ENCODE data around the gene MEX3C. TPM values are rescaled to one million over a fixed set of nuclear protein-coding genes. Genes with fewer than 3 reads are reported as not detected.

The MEX3C gene
- total and polyA plus RNA-seq, 2 of the 4 experiments (the other 2 are of a cell fraction): 26.0 to 50.9 TPM

DNA sequence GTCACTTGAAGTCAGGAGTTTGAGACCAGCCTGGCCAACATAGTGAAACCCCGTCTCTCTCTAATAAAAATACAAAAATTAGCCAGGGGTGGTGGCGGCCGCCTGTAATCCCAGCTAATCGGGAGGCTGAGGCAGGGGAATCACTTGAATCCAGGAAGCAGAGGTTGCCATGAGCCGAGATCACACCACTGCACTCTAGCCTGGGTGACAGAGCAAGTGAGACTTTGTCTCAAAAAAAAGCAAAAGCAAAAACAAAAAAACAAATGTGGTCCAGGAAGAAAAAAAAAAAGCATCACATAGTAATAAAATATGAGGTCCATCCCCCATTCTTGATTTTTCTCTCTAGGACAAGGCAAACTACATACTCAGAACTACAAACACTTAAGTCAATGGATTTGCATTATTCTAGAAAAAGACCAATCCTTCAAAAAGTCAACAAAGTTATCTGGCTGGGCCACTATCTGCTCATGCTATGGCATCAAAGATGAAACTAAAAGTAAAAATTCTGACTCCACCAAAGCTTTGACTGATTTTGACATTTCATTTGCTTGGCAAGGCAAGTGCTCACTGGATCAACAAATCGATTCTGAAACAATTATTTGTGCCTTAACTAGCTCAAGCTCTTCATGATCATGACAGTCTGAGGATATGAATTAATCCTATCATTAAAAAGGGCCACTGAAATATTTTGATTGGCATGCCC lies 28.4 kb downstream of the MEX3C start:
- Histone ChIP-seq H3K56ac (ENCODE audit: extremely low read depth, insufficient read depth, low read length) (no peak overlapping the region), H2BK120ac (ENCODE audit: low read depth, low read length) (no peak overlapping the region), H3K18ac (ENCODE audit: low read depth, low read length) (no peak overlapping the region), H2BK20ac (ENCODE audit: low read depth, low read length) (no peak overlapping the region), H4K8ac (ENCODE audit: low read depth in 2 of 2, low read length in 2 of 2) (no peak overlapping the region), H2AK9ac (replicated peaks; ENCODE audit: low read depth, low read length, poor library complexity) (no peak overlapping the region), H3K9ac (ENCODE audit: low read depth, low read length) (no peak overlapping the region), H2AFZ (replicated peaks; ENCODE audit: low read length, poor library complexity) (no peak overlapping the region), H2BK15ac (ENCODE audit: low read depth, low read length) (no peak overlapping the region), H3K23ac (ENCODE audit: low read depth, low read length) (no peak overlapping the region), H3K4me2 (ENCODE audit: low read depth, low read length) (no peak overlapping the region), H3K9me1 (ENCODE audit: insufficient read depth, low read length) (no peaks in the 10 kb centered on the region), H3K4me1 (ENCODE audit: control insufficient read depth, insufficient read depth, low read length) (no peaks in the 10 kb centered on the region), H2BK5ac (ENCODE audit: low read depth, low read length, poor library complexity, severe bottlenecking) (no peak overlapping the region), H4K5ac (ENCODE audit: low read depth, low read length) (no peak overlapping the region), H3K4me3 (ENCODE audit: insufficient read depth, low read depth, low read length) (no peak overlapping the region), H3K27ac (ENCODE audit: insufficient read depth, low read length) (no peak overlapping the region), H4K91ac (ENCODE audit: insufficient read depth, low read depth, low read length) (no peak overlapping the region), H3K36me3 (ENCODE audit: control insufficient read depth, insufficient read depth, low read length) (no peaks in the 10 kb centered on the region; the same call in 1 of the 2 replicates), H3K4ac (ENCODE audit: low read depth, low read length) (no peak overlapping the region), H3K14ac (replicated peaks; ENCODE audit: low read depth, low read length) (no peak overlapping the region), H2AK5ac (ENCODE audit: low read depth, low read length) (no peak overlapping the region), H3K9me3 (ENCODE audit: control insufficient read depth, insufficient read depth, low read length) (no peaks in the 10 kb centered on the region), H4K20me1 (ENCODE audit: insufficient read depth, low read length) (no peaks in the 10 kb centered on the region), H3K79me1 (ENCODE audit: low read depth in 1 of 2, low read length in 2 of 2) (peaks cover 10 to 17% of the 10 kb centered on the region in 2 experiments; a peak in 2 of 4 replicates), H3K27me3 (ENCODE audit: control insufficient read depth, insufficient read depth, low read length) (no peaks in the 10 kb centered on the region)
- in situ Hi-C loops (cut with MboI; ENCODE audit: low sequenced_read_pairs) (no loop called here), dilution Hi-C loops (cut with HindIII; ENCODE audit: low sequenced_read_pairs, unreplicated experiment) (no loop called here), intact Hi-C loops (cut with micrococcal nuclease) (no loop called here)
- TF ChIP-seq SMC3 (IDR thresholded peaks at IDR 0.05; ENCODE audit: low read depth, low read length): no peak
- no TSS peak for BruUV-seq (replicated peaks)
- 100% methylated on average over 1 of the region's 6 CpGs; no CpG with 5 or more reads in 1 of the 2 experiments for WGBS, 2 experiments (ENCODE audit: extremely low coverage in 2 of 2, insufficient read length in 1 of 2)
- DNase-seq: no peak
- no peak for ATAC-seq (ENCODE audit: low read depth)
- ChIA-PET CTCF (no interaction called here), POLR2A (ENCODE audit: unreplicated experiment) (no interaction called here)
